Neural cell (in vitro differentiated cells): Measurements from ENCODE around the gene SLC24A3.

Experiments used
- CTCF ChIP-seq: fragments of 450-650 bp; IDR thresholded peaks from 2 replicates; pipeline ENCODE4 v1.5.1; 2014; ENCODE audit warnings: antibody characterized with exemption, mild to moderate bottlenecking, moderate library complexity; ENCODE audit not compliant: poor library complexity, severe bottlenecking
- EP300 ChIP-seq: fragments of 450-650 bp; conservative IDR thresholded peaks from 2 replicates; pipeline ENCODE4 v1.6.1; 2014; ENCODE audit warnings: antibody characterized with exemption, mild to moderate bottlenecking, moderate library complexity; ENCODE audit not compliant: poor library complexity, severe bottlenecking

- TF ChIP-seq CTCF (no peak), EP300 (no peak)
Measured at GRCh38 chr20:19401096-19401495, 188.7 kb downstream of the SLC24A3 start.
